Nucleus accumbens (tissue), 56 donors: ENCODE measurements around the gene ABCG2.

Source experiments
- DNase-seq, 56 donors: peaks; one replicate each; lab custom pipeline; 2025; lab: John Stamatoyannopoulos, UW

The ABCG2 gene

DNA sequence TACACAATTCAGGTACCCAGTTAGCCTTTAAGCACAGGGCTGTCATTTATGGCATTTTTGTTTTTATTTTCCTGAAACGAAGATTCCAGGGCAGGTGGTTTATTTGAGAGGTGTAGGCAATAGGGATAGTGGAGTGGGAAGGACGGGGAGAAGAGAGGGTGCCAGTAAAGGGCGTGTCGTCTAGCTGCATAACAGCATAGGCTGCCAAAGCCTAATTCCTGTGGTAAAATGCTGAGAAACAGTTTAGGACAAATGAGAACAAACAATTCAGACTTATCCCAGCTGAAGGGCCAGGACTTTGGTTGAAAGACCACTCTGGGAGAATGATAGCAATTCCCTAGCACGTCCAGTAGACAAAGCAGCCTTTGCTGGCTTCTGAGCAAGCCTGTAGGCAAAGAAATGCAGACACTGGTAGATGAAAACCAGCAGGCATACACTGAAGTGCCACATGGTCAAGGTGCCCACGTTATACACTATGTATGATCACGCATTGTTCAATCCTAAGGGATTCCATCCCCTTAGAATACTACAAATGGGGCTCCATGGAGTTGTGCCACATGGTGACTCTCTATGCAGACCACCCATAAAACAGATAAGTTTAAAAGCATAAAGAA, 80.4 kb downstream of the ABCG2 start:
- no peak for DNase-seq

DNA sequence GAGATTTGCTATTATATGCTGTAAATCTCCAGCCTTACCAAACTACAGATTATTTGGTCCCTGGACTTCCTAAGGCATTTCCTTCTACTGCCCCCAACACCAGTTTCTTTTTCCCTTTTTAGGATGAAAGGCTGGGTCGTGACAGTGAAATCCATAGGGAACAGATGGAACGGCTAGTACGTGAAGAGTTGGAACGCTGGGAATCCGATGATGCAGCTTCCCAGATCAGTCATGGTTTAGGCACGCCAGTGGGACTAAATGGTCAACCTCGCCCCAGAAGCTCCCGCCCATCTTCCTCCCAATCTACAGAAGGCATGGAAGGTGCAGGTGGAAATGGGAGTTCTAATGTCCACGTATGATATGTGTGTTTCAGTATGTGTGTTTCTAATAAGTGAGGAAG, 83.1 kb downstream of the ABCG2 start:
- DNase-seq: no peak

DNA sequence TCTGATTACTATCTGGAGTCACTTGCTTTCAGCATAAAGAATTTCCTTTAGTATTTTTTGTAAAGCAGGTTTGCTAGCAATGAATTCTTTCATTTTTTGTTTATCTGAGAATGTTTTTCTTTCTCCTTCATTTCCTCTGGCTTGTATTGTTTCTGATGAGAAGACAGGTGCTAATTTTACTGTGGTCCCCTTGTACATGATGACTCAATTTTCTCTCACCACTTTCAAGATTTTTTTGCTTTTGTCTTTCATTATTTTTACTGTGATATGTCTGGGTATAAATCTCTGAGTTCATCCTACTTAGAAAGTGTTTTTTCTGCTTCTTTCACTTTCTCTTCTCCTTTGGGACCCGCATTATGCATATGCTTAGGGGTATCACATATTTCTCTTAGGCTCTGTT, 88.4 kb downstream of the ABCG2 start:
- DNase-seq: no peak

DNA sequence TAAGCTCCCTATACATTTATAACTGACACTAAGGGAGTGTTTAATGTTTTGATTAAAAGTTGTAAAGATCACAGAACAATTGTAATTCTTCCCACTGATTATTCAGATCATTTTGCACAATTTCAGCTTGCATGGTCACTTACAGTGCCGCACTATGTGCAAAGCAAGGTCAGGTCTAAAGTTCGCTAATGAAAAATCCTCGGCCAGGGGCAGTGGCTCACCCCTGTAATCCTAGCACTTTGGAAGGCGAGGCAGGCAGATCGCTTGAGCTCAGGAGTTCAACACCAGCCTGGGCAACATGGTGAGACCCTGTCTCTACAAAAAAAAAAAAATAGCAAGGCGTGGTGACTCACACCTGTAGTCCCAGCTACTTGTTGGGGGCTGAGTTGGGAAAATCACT, 94.0 kb downstream of the ABCG2 start:
- no peak for DNase-seq

DNA sequence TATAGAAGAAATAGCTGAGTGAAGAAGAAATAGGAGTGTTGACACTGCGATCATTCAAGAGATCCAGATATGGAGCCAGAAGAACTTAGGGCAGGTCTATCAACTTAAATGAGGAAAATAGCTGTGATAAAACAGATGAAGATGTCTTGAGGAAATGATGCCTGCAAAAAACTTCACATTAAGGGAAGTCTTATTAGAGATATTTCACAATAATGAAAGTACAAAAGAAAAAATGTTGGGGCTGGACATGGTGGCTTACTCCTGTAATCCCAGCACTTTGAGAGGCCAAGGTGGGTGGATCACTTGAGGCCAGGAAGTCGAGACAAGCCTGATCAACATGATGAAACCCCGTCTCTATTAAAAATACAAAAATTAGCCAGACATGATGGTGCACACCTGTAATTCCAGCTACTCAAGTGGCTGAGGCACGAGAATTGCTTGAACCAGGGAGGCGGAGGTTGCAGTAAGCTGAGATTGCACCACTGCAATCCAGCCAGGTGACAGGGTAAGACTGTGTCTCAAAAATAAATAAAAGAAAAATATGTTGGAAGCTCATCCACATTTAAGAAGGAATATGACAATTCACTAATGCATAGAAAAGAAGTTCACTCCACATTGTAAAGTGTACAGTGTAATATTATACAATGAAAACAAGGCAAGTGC, 94.7 kb downstream of the ABCG2 start:
- no peak for DNase-seq

DNA sequence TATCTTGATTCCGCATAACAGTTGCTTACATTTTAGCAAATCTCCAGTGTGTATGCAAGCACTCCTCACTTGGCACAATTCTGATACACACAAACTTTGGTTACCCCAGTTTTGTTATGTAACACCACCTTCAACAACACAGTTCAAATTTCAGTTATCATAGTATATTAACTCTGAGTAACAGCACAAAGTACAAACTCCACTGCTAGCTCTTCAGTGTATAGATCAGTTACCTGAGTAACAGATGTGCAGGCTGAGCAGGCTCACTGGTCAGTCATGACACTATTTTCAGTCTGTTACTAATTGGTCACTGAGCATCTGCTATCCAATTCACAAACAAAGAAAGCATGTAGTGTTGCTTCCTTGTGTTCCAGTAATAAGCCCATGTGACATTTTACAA, 95.6 kb downstream of the ABCG2 start:
- DNase-seq: no peak

DNA sequence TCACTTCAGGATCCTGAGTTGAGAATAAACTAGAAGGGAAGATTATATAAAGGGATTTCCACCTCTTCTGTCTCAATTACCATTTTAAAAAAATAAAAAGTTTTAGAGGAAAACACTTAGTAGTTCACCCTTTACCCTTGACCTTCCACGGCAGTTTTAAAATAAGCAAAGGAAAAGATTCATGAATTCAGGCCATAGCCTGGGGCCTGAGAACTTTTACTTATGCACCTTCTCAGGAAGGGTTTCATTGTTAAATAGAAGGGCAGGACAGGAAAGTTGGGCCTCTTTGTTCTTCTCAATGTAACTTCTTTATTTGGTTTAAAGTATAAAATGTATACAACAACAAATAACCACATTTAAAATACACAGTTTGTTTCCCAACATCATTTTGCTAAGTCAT, 96.1 kb downstream of the ABCG2 start:
- DNase-seq: no peak

DNA sequence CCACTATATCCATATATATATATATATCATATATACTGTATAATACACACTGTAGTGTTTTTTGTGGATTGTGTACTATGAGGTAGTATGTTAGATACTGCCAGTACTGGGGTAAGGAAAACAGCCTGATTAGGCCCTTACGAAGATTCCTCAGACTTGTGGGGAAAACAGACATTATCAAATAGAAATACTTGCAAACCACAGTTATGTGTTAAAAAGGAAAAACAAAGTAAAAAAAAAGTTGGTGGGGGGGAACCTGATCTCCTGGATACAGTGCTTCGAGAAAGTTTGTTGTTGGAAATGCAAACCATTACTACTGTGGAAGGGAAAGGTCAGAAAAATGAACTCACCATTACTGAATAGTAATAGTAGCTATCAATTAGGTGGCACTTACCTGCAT, 98.0 kb downstream of the ABCG2 start:
- no peak for DNase-seq

DNA sequence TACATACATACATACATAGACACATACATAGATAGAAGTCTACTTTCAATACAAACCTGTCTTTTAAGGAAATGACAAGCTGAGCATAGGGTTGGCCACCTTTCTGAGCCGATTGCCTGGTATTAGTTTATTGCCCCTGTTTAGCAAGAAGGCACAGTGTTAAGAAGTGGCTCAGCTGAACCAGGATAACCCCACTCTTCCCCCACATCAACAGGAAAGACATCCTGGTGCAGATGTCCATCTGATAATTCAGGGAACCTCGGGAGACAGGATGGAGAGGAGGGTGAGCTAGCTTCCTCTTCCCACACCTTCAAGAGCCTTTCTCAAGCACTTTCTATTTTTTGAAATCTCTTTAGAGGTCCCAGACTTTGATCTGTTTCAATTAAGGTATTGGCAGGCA, 98.7 kb downstream of the ABCG2 start:
- DNase-seq: no peak

DNA sequence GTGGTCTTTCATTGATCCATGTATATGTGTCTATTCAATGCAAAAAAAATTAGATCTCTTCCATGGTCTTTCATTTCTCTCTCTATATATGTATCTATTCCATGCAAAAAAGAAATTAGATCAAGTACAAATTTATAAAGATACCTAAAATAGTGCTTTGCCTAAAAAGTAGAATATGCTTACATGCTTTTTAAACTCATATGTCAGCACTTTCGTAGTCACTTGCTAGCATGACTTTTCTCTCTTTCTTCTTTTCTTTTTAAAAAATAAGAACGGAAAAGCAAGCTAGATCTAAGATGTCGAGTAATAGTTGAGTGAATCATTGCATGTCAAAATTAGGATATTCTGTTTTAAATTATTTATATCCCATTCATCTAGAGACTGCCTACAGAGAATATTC, 100.1 kb downstream of the ABCG2 start:
- DNase-seq: no peak

DNA sequence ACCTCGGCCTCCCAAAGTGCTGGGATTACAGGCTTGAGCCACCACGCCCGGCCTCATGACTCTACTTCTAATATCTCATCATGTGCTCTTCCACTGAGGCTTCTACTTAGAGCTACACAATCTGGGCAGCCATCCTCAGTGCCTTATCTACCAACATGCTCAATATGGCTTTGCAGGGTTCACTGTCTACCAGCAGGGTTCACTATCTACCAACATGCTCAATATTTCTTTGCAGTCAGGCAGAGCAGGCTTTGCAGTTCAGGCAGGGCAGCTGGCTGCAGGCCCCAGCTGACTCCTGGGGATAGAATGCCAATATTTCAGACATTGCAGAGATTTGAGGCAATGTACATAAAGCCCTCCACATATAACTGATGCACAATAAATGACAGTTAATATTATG, 103.5 kb downstream of the ABCG2 start:
- peak in 4 of 56 donors; percentile 2 to 31 (median 11) for DNase-seq

DNA sequence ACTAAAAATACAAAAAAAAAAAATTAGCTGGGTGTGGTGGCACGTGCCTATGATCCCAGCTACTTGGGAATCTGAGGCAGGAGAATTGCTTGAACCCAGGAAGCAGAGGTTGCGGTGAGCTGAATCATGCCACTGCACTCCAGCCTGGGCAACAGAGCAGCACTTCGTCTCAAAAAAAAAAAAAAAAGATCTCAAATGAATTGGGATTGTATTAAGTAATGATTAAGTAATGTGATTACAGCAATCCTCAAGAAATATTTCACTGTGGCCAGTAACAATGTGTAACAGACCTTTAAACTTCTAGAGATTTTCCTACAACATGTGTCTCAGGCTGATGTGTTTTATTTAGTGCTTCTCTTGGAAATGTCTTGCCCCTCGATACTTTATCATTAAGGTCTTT, 104.2 kb downstream of the ABCG2 start:
- no peak for DNase-seq

DNA sequence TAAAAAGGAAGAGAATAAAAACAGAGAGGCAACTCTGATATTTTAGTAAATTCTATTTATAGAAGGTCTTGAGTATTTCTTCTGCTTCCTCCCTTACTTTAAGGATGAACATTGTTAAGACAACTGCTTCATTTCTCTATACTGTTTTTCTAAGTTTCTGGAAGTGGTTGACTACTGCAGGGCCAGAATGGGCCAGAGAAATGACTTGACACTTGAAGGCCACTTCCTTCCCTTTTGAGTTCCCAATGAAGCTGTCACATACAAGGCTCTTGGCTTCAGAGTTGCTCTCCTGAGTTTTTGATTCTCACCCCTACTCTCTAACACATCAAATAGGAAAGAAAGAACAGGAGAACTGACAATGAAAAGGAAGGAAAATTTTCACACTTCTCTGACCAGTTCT, 113.4 kb downstream of the ABCG2 start:
- DNase-seq: no peak

DNA sequence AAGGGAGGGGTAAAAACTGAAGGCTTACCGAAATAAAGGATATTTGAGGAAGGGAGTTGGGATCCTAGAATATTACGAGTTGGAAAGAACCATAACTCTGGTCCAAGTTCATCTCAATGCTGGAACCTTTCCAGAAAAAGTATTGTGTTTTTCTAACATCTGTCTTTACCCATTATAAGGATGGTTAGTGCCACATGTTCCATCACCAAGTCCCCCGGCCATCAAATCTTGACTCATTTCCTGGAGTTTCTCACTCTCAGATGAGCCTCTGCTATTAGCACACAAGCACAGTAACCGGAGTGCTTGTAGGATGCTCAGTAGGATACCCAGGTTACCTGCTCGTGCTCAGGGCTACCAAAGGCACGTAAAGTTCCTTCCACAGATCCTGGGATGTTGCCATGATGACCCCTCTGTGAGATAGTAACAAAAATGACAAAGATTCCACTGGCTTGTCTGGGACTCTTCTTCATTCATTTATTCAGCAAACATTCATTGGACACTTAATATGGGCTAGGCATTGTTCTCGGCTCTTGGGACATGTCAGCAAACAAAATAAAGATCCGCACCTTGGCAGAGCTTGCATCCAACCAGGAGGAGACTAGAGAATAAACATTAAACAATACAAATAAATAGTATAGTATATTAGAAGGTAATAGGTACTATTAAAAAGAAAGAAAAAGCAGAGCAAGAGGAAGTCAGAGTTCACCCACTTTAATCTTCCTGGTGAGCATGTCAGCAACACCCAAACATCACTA, 114.7 kb downstream of the ABCG2 start:
- no peak for DNase-seq

DNA sequence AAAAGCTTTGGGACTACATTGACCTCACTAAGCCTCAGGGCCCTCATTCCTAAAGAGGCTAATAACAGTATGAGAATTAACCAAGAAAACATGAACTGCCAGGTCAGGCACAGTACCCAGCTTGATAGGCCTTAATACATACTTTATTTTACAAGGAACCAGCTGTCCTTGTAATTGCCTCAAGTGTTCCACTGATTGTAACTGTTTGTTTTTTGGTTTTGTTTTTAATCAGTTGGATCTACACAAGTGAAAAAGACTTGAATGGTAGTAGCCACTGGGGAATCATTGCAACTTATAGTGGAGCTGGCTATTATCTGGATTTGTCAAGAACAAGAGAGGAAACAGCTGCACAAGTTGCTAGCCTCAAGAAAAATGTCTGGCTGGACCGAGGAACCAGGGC, 115.4 kb downstream of the ABCG2 start:
- DNase-seq: no peak

DNA sequence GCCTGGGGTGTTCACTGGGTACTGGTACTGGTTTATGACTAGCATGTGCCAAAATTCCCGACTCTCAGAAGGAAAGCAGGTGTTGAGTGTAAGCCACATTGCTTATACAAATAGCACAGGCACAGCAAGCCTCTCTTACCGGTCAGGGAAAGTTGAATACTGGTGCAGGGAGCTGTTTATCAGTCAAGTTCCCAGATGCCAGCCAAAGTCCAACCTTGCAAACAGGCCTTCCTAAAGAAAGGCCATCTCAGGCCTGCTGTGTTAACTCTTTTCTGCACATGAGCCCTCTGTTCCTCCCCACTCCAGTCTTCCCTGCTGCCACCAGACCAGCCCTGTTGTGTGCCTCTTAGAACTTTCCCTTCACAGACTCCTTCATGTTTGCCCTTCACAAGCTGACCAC, 116.8 kb downstream of the ABCG2 start:
- DNase-seq: no peak

DNA sequence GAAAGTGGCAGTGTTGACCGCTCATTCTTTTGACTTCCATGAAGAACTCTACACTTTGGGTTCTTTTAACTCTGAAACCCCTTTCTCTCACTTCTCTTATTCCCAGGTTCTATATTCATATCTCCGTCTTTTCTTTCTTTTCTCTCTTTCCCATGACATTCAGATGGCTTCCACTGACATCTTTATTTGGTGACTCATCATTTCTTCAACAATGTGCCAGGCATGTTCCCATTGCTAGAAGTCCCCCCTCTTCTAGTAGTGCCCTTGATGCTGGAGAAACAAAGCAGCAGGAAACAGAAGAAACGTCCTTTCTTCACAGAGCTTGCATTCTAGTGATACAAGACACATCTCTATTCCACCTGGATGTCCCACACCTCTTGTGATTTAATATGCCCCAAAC, 117.7 kb downstream of the ABCG2 start:
- no peak for DNase-seq
